ENCODE data around the gene MAP1B. TPM values are rescaled to one million over a fixed set of nuclear protein-coding genes. Genes with fewer than 3 reads are reported as not detected.
A peak's percentile ranks its signal among the peaks of the same experiment; 100 is the strongest.

The MAP1B gene
- total RNA-seq (2021) = 134 and 135 TPM in 2 replicates
- Bru-seq, nascent RNA = percentile 95 among the genes with signal in this experiment
- BruChase-seq, experiment 1, labeled RNA remaining after a 2-hour chase = percentile 95 among the genes with signal in this experiment
- BruChase-seq, experiment 2, labeled RNA remaining after a 6-hour chase = percentile 98 among the genes with signal in this experiment
- long read RNA-seq, full-length matches to known transcripts = 1 of 25 reads
- long read RNA-seq, partial matches to known transcripts = 16 of 25 reads
- long read RNA-seq, other reads (novel, unspliced or antisense) = 8 of 25 reads

DNA sequence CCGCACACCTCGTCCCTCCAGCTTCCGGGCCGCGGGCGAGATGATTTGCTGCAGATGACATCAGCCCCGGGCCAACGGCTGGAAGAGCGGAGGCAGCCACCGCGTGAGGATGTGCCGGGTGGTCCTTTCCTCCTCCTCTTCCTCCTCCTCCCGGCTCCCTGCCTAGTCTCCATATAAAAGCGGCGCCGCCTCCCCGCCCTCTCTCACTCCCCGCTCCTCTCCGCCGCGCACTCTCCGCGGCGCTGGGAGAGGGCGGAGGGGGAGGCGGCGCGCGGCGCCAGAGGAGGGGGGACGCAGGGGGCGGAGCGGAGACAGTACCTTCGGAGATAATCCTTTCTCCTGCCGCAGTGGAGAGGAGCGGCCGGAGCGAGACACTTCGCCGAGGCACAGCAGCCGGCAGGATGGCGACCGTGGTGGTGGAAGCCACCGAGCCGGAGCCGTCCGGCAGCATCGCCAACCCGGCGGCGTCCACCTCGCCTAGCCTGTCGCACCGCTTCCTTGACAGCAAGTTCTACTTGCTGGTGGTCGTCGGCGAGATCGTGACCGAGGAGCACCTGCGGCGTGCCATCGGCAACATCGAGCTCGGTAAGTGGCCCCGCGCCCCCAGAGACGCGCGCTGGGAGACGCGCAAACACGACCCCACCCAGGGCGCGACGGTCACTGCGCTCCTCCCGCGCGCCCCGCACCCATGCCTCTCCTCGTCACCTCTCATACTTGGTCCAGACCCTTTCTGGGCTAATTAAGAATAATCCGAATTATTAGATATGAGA lies at the start of gene MAP1B:
TSS of gene MAP1B (plus strand) at position 345 of the 770 bp plus-strand sequence. CDS start at position 402, 57 bp downstream.
- TSS peak; percentile 6 for BruUV-seq (replicated peaks)
- POLR2A ChIA-PET (ENCODE audit: low non-redundant PET) = interaction anchor here (0.7 kb wide), 1 partner anchor 1130 kb away, joined by 12 read pairs; no protein-coding TSS in a partner anchor
- Histone ChIP-seq H3K9me3 (ENCODE audit: low read depth, low read length, poor library complexity, severe bottlenecking) (no peaks in the 10 kb centered on the region), H3K4me1 (ENCODE audit: insufficient read depth, low read length, poor library complexity, severe bottlenecking) (peaks cover 32% of the 10 kb centered on the region), H3K4me3 (ENCODE audit: low read depth, low read length, poor library complexity, severe bottlenecking) (peak within 1 kb of the TSS; percentile 87), H3K36me3 (ENCODE audit: insufficient read depth, low read length, poor library complexity, severe bottlenecking) (no peaks in the 10 kb centered on the region), H3K27me3 (replicated peaks; ENCODE audit: insufficient read depth, low read depth, low read length, poor library complexity) (no peaks in the 10 kb centered on the region), H3K27ac (ENCODE audit: low read depth, low read length, poor library complexity, severe bottlenecking) (peak within 1 kb of the TSS; percentile 80)
- DNase-seq (ENCODE audit: low spot score) = peak; percentile 88
- intact Hi-C loops (cut with micrococcal nuclease; ENCODE audit: unreplicated experiment) = loop anchor here (10.0 kb wide), 1 partner anchor 323 kb away; no protein-coding TSS in a partner anchor
- TF ChIP-seq EZH2 (IDR thresholded peaks at IDR 0.05; ENCODE audit: borderline replicate concordance, low read depth, low read length, poor library complexity, severe bottlenecking) = no peak
- TF ChIP-seq, protein P1, sequence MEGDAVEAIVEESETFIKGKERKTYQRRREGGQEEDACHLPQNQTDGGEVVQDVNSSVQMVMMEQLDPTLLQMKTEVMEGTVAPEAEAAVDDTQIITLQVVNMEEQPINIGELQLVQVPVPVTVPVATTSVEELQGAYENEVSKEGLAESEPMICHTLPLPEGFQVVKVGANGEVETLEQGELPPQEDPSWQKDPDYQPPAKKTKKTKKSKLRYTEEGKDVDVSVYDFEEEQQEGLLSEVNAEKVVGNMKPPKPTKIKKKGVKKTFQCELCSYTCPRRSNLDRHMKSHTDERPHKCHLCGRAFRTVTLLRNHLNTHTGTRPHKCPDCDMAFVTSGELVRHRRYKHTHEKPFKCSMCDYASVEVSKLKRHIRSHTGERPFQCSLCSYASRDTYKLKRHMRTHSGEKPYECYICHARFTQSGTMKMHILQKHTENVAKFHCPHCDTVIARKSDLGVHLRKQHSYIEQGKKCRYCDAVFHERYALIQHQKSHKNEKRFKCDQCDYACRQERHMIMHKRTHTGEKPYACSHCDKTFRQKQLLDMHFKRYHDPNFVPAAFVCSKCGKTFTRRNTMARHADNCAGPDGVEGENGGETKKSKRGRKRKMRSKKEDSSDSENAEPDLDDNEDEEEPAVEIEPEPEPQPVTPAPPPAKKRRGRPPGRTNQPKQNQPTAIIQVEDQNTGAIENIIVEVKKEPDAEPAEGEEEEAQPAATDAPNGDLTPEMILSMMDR (conservative IDR thresholded peaks at IDR 0.05; ENCODE audit: low read depth, low read length) = no peak
- CTCF ChIA-PET = no interaction called here

DNA sequence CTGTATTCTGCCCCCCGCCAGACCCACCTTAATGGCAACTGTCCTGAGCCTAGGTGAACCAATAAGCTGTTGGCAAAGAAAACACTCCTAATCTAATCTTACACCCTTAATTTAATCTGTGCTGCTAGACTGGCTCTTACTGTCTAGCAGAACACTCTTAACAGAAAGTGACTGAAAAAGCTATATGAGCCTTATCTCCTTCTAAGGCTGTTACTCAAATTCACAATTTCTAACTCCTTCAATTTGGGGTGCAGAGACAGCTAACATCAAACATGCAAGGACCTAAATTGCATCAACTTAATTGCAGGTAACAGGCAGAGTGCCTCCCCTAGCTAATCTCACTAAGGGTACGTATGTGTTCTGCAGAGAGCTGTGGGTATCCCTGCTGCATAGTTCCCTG lies 49.5 kb upstream of the MAP1B start:
- TF ChIP-seq, protein P1 (conservative IDR thresholded peaks at IDR 0.05; ENCODE audit: low read depth, low read length) = no peak
- TF ChIP-seq EZH2 (IDR thresholded peaks at IDR 0.05; ENCODE audit: borderline replicate concordance, low read depth, low read length, poor library complexity, severe bottlenecking) = no peak
- POLR2A ChIA-PET (ENCODE audit: low non-redundant PET) = no interaction called here
- no peak for DNase-seq (ENCODE audit: low spot score)
- no peaks in the 10 kb centered on the region for H3K36me3 ChIP-seq (ENCODE audit: insufficient read depth, low read length, poor library complexity, severe bottlenecking)
- CTCF ChIA-PET = no interaction called here
- no TSS peak for BruUV-seq (replicated peaks)
- H3K27ac ChIP-seq (ENCODE audit: low read depth, low read length, poor library complexity, severe bottlenecking) = no peak overlapping the region
- peaks cover 35% of the 10 kb centered on the region for H3K27me3 ChIP-seq (replicated peaks; ENCODE audit: insufficient read depth, low read depth, low read length, poor library complexity)
- no peak overlapping the region for H3K4me3 ChIP-seq (ENCODE audit: low read depth, low read length, poor library complexity, severe bottlenecking)
- no peaks in the 10 kb centered on the region for H3K9me3 ChIP-seq (ENCODE audit: low read depth, low read length, poor library complexity, severe bottlenecking)
- intact Hi-C loops (cut with micrococcal nuclease; ENCODE audit: unreplicated experiment) = no loop called here
- H3K4me1 ChIP-seq (ENCODE audit: insufficient read depth, low read length, poor library complexity, severe bottlenecking) = no peaks in the 10 kb centered on the region

DNA sequence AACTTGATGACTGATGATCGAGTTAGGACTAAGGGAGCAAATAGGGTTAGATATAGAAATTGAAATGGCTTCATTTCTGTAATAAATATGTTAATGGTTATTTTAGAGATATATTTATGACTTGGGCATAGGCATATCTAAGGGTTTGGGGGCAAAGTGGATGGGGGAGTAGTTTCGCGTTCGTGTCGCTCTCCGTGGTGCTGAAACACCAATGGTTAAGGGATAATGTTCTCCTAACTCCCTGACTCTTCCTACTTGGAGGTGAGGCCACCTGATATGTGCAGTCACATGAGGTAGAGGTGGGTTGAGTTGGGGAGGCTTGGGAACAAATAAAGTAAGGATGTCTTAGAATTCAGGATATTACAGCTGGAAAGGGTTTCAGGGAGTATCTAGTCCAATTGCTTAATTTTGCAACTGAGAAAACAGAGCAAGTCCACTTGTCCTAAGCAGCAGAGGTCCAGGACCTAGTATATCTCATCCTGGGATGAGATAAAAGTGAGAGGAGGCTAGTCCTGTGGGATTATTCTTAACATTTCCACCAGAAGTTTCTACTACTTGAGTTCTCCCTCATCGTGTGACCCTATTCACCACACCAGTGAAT lies 44.0 kb upstream of the MAP1B start:
- POLR2A ChIA-PET (ENCODE audit: low non-redundant PET) = no interaction called here
- Histone ChIP-seq H3K27ac (ENCODE audit: low read depth, low read length, poor library complexity, severe bottlenecking) (no peak overlapping the region), H3K4me3 (ENCODE audit: low read depth, low read length, poor library complexity, severe bottlenecking) (no peak overlapping the region), H3K9me3 (ENCODE audit: low read depth, low read length, poor library complexity, severe bottlenecking) (no peaks in the 10 kb centered on the region), H3K36me3 (ENCODE audit: insufficient read depth, low read length, poor library complexity, severe bottlenecking) (no peaks in the 10 kb centered on the region), H3K4me1 (ENCODE audit: insufficient read depth, low read length, poor library complexity, severe bottlenecking) (no peaks in the 10 kb centered on the region), H3K27me3 (replicated peaks; ENCODE audit: insufficient read depth, low read depth, low read length, poor library complexity) (peaks cover 19% of the 10 kb centered on the region)
- intact Hi-C loops (cut with micrococcal nuclease; ENCODE audit: unreplicated experiment) = no loop called here
- BruUV-seq (replicated peaks) = no TSS peak
- CTCF ChIA-PET = no interaction called here
- TF ChIP-seq EZH2 (IDR thresholded peaks at IDR 0.05; ENCODE audit: borderline replicate concordance, low read depth, low read length, poor library complexity, severe bottlenecking) = no peak
- TF ChIP-seq, protein P1 (conservative IDR thresholded peaks at IDR 0.05; ENCODE audit: low read depth, low read length) = no peak
- peak; percentile 54 for DNase-seq (ENCODE audit: low spot score)
